T-helper 9 cell (primary cell): ENCODE data around the gene WDR87.
"Not testable (repeated sequence)": the region's sequence is repeated elsewhere in the genome, so short reads cannot be mapped to it uniquely, and the experiment has no call there.

Experiments
- DNase-seq: peaks from one replicate; pipeline ENCODE4 v3.0.0-alpha.2; 2020

The WDR87 gene

DNA sequence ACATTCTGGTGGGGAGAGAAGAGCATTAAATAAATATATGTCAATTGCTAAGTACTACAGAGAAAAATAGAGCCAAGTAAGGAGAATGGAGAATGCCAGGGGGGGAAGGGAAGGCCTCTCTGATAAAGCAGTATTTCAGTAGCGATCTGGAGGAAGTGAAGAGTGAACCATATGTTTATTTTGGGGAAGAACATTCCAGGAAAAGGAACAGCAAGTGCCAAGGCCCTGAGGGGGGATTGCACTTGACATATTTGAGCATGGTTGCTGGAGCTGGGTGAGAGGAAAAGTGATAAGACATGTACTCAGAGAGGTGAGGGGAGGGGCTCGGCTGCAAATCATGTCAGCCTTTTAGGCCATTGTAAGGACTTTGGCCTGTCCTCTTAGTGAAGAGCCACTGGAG is 30.4 kb downstream of the WDR87 start:
- no peak for DNase-seq

DNA sequence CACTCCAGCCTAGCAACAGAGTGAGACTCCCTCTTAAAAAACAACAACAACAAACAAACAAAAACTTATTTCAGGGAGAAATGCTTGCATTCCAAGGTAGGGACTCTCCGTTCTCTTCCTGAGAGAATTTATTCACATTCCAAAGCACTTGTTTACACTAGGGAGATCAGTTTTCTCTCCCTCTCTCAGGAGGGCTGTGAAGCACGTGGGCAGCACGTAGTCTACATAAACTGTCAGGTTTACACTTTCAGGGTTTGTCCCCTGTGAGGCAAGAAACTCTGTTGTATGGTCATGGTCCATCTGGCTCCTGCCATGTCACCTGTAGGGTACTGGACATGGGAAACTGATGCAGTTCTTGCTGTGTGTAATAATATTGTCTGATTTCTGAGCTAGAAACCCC is 31.6 kb downstream of the WDR87 start:
- no peak for DNase-seq

DNA sequence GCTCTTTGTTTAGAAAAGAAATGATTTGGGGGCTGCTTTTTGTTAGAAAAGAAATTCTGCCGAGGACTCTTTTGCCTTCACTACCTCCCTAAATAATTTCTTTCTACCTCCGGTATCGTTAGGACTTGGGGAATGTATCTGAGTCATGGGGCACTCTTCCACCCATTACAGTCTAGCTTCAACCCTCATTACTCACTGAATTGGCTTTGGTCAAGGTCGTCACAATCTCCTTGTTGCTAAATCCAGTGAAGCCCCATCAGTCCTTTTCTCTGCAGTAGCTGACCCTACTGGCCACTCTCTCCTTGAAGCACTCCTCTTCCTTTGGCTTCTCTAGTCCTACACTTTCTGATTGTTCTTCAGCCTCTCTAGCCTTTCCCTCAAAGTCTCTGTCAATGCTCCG is 34.0 kb downstream of the WDR87 start:
- no peak for DNase-seq

DNA sequence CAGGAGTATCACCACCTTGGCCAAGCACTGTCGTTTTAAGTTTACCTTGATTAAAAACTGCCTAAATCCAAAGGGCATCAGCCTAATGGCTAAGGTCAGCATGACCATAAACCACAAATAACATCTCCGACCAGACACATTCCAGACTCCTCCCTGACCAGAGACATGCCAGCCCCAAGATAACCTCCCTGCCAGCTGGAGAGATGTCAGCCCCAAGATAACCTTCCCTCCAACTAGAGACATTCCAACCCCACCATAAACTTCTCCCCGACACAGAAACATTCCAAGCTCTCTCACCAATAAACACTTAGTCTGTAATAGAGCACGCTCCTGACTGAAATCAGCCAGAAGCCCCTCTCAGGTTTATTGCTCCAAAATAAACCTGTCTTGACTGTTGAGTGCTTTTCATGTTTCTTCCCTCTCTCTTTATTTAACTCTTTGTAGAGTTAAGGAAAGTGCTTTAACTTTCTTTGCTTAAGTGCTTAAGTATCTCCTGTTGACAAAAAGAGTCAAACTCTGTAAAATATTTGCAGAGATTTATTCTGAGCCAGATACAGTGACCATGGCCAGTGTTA is 36.5 kb downstream of the WDR87 start:
- no peak for DNase-seq

DNA sequence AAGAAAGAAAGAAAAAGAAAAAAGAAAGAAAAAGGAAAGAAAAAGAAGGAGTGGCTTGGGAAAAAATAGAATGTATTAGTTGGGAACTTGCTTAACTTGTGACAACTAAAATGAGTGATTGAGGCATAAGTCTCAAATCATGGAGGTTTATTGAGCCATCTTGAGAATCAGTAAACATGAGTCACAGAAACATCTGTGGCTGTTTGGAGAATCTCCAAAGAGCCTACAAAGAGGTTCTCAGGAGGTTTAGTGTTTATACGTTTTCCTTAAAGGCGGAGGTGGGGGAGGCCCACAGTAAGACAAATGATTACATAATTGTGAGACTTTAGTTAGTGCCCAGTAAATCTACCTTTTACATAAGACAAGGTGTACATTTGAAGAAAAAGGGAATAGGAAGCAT is 38.6 kb downstream of the WDR87 start:
- no peak for DNase-seq

DNA sequence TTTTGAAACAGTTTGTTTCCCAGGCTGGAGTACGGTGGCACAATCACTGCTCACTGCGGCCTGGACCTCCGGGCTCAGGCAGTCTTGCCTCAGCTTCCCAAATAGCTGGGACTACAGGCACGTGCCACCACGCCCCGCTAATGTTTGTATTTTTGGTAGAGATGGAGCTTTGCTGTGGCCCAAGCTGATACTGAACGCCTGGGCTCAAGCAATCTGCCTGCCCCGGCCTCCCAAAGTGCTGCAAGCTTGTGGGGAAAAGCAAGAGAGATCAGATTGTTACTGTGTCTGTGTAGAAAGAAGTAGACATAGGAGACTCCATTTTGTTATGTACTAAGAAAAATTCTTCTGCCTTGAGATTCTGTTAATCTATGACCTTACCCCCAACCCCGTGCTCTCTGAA is 40.5 kb downstream of the WDR87 start:
- DNase-seq: not testable (repeated sequence)

DNA sequence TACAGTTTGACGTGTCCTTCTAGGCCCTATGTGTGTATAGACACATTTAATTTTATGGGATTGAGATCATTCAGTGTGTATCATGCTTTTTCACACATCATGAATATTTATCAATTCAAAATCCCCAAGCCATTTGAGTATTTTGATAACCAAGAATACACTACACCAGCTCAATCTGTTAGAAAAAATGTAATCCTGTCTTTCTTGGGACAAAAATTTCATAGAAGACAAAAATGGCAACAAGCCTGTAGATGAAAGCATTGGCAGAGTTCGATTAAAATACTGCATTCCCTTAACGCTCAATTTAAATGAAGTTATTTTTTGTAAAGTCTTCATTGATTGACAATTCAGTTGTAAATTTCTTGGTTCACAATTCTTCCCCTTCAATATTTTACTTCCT is 41.9 kb downstream of the WDR87 start:
- DNase-seq: no peak

DNA sequence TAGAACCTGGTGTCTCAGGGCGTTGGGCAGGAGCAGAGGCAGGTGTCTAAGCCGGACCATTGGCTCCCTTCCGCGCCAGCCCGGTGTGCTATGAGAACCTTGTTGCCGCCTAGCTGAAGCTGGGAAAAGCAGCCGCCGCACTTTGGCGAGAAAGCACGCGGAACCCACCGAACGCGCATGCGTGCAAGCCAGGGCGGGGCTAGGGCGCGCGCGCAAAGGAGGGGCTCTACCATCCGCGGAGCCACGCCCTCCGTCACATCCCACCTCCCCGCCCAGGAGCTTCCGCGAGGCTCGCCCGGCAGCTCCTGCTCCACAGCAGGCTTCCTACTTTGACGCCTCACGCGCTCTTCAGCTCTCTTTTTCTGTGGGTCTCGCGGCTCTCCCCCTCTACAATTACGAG is 51.3 kb downstream of the WDR87 start:
- DNase-seq: no peak

DNA sequence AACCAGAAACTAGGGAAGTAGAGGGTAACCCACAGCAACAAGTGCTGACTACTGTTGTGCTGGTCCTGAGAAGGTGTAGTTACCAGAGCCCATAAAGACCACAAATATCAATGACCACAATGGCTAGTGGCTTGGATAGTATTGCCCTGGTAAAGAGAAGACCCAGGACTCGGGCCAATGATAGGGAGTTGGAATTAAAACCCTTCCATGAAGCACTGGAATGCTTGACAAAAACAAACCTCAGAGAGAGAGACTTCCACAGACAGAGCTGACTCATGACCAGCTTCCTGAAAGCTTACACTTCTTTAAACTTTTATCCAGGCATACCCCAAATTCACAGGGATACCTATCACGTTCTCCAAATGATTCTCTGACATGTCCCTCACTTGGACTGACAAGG is 60.5 kb downstream of the WDR87 start:
- no peak for DNase-seq
